HG03565 (cell line): ENCODE data around the gene GNA12.
"Not testable (repeated sequence)": the region's sequence is repeated elsewhere in the genome, so short reads cannot be mapped to it uniquely, and the experiment has no call there.

Experiments used
- ATAC-seq: cut with Tn5 transposase; IDR thresholded peaks from one replicate; pipeline ENCODE4 v1.9.1; 2021; ENCODE audit warnings: mild to moderate bottlenecking, moderate library complexity; ENCODE audit not compliant: unreplicated experiment

The GNA12 gene

GRCh38 chr7:2864999-2865670 lies 21.0 kb upstream of the GNA12 start:
- no peak for ATAC-seq

- ATAC-seq = no peak
These were observed 20.3 kb upstream of the GNA12 start for GRCh38 chr7:2864204-2864985.

- peak; percentile 87 for ATAC-seq
These were observed 19.5 kb upstream of the GNA12 start for GRCh38 chr7:2863461-2864066.

- ATAC-seq = no peak
These were observed 18.8 kb upstream of the GNA12 start for GRCh38 chr7:2862831-2863361.

- no peak for ATAC-seq
These were observed 17.4 kb upstream of the GNA12 start for GRCh38 chr7:2861509-2861908.

GRCh38 chr7:2860627-2861133 lies 16.6 kb upstream of the GNA12 start:
- ATAC-seq = no peak

GRCh38 chr7:2859952-2860351 lies 15.8 kb upstream of the GNA12 start:
- ATAC-seq = no peak

- ATAC-seq = no peak
These were observed 14.5 kb upstream of the GNA12 start for GRCh38 chr7:2858621-2859020.

GRCh38 chr7:2856388-2857169 lies 12.5 kb upstream of the GNA12 start:
- ATAC-seq = no peak

GRCh38 chr7:2855386-2855785 lies 11.3 kb upstream of the GNA12 start:
- no peak for ATAC-seq

GRCh38 chr7:2853552-2853951 lies 9.4 kb upstream of the GNA12 start:
- not testable (repeated sequence) for ATAC-seq

GRCh38 chr7:2853147-2853546 lies 9.0 kb upstream of the GNA12 start:
- no peak for ATAC-seq

GRCh38 chr7:2851497-2851896 lies 7.4 kb upstream of the GNA12 start:
- ATAC-seq = peak; percentile 79

GRCh38 chr7:2849941-2850766 lies 6.0 kb upstream of the GNA12 start:
- ATAC-seq = no peak

GRCh38 chr7:2845034-2845592 lies 1.0 kb upstream of the GNA12 start:
- ATAC-seq = no peak

GRCh38 chr7:2843711-2844152 lies 376 bp downstream of the GNA12 start:
- ATAC-seq = no peak

GRCh38 chr7:2843191-2843685 lies 870 bp downstream of the GNA12 start:
- no peak for ATAC-seq

GRCh38 chr7:2841907-2842306 lies 2.2 kb downstream of the GNA12 start:
- no peak for ATAC-seq

GRCh38 chr7:2840458-2840857 lies 3.6 kb downstream of the GNA12 start:
- no peak for ATAC-seq
